A549 (cell line): Measurements from ENCODE around the gene GRB14. TPM values are rescaled to one million over a fixed set of nuclear protein-coding genes. Genes with fewer than 3 reads are reported as not detected.

Experiments used
- ATAC-seq, 2 experiments: fragments of 200-7000 bp in 1 of 2; fragments of >200 bp in 1 of 2; cut with Nextera tagmentation in 1 of 2; cut with Tn5 transposase in 1 of 2; 3 replicates each; pipeline versions ENCODE4 v1.8.0 to v1.9.1; 2018 to 2020; ENCODE audit warnings: mild to moderate bottlenecking in 1 of 2, moderate library complexity in 1 of 2
- CTCF ChIA-PET: fragments of 300-600 bp; sonication (Branson Sonifier 250); formaldehyde crosslinking; extraction: SDS; loops from one replicate; lab custom pipeline; 2021; ENCODE audit warnings: antibody characterized with exemption, inconsistent platforms; lab: Yijun Ruan, JAX
- POLR2A ChIA-PET: fragments of 350-600 bp; formaldehyde crosslinking; extraction: SDS; loops from one replicate; lab custom pipeline; 2021; ENCODE audit warnings: antibody characterized with exemption, inconsistent platforms; lab: Yijun Ruan, JAX
- DNase-seq, 2 experiments: peaks; one replicate each; pipeline versions ENCODE4 v3.0.0 to v3.0.0-alpha.2; 2011 to 2016; ENCODE audit warnings: low read depth in 1 of 2, low spot score in 1 of 2
- FAIRE-seq: peaks from 2 replicates; lab custom pipeline; 2011; peaks lifted over from hg19 to GRCh38; lab: Jason Lieb, UNC
- H3K27ac ChIP-seq, 2 experiments: fragments of >200 bp; sonication (Bioruptor Twin); formaldehyde crosslinking; 3 replicates each; pipeline ENCODE4 v1.5.1; 2016 to 2017
- H3K4me1 ChIP-seq: fragments of >200 bp; sonication (Bioruptor Twin); formaldehyde crosslinking; 3 replicates; pipeline ENCODE4 v1.6.1; 2016
- H3K4me2 ChIP-seq: fragments of >200 bp; sonication (Bioruptor Twin); formaldehyde crosslinking; 3 replicates; pipeline ENCODE4 v1.6.1; 2016
- H3K4me3 ChIP-seq: fragments of >200 bp; sonication (Bioruptor Twin); formaldehyde crosslinking; 3 replicates; pipeline ENCODE4 v1.5.1; 2016
- H3K9me3 ChIP-seq: fragments of >200 bp; sonication (Bioruptor Twin); formaldehyde crosslinking; 3 replicates; pipeline ENCODE4 v1.6.1; 2016
- BCL3 ChIP-seq: fragments of >200 bp; sonication (Bioruptor Twin); formaldehyde crosslinking; IDR thresholded peaks from 3 replicates; pipeline ENCODE4 v1.6.1; 2016
- BHLHE40 ChIP-seq: IDR thresholded peaks from 2 replicates; pipeline ENCODE4 v1.6.1; 2012; ENCODE audit warnings: low read depth, low read length, inconsistent platforms
- CEBPB ChIP-seq, 2 experiments: fragments of >200 bp in 1 of 2; sonication (Bioruptor Twin) in 1 of 2; formaldehyde crosslinking in 1 of 2; IDR thresholded peaks; 2 replicates each; pipeline ENCODE4 v1.6.1; 2012 to 2016
- EHF ChIP-seq: fragments of 250-450 bp; sonication (Bioruptor Pico); IDR thresholded peaks from 2 replicates; pipeline ENCODE4 v1.5.0; 2020; ENCODE audit warnings: mild to moderate bottlenecking
- EHMT2 ChIP-seq: fragments of 200-600 bp; sonication (generic); IDR thresholded peaks from 2 replicates; pipeline ENCODE4 v1.6.1; 2016; ENCODE audit warnings: antibody characterized with exemption, low read depth, mild to moderate bottlenecking, moderate library complexity
- EP300 ChIP-seq, 2 experiments: fragments of >200 bp; sonication (Bioruptor Twin); formaldehyde crosslinking; IDR thresholded peaks; 2 replicates in 1 of 2; 3 replicates in 1 of 2; pipeline ENCODE4 v1.6.1; 2016 to 2017
- ESRRA ChIP-seq: fragments of 150-350 bp; IDR thresholded peaks from 2 replicates; pipeline ENCODE4 v1.6.1; 2014; ENCODE audit warnings: mild to moderate bottlenecking, low read length, borderline replicate concordance
- FOSL2 ChIP-seq, 2 experiments: fragments of 450-650 bp in 1 of 2; fragments of >200 bp in 1 of 2; sonication (Bioruptor Twin) in 1 of 2; formaldehyde crosslinking; IDR thresholded peaks; 2 replicates each; pipeline versions ENCODE4 v1.5.0 to v1.6.1; 2016 to 2020; ENCODE audit warnings: mild to moderate bottlenecking in 1 of 2, moderate library complexity in 1 of 2
- GATA3 ChIP-seq: IDR thresholded peaks from 2 replicates; pipeline ENCODE4 v1.6.1; 2012; ENCODE audit warnings: borderline replicate concordance
- HEYL ChIP-seq: fragments of 250-450 bp; sonication (Bioruptor Pico); IDR thresholded peaks from 2 replicates; pipeline ENCODE4 v1.8.0; 2021; ENCODE audit warnings: mild to moderate bottlenecking, moderate library complexity
- HMGXB4 ChIP-seq: fragments of 250-450 bp; sonication (Bioruptor Pico); IDR thresholded peaks from 2 replicates; pipeline ENCODE4 v1.5.0; 2021; ENCODE audit warnings: mild to moderate bottlenecking, moderate library complexity, borderline replicate concordance
- HOXB13 ChIP-seq: fragments of 250-450 bp; sonication (Bioruptor Pico); IDR thresholded peaks from 2 replicates; pipeline ENCODE4 v1.5.0; 2020; ENCODE audit warnings: low read depth, mild to moderate bottlenecking, moderate library complexity
- HOXB5 ChIP-seq: fragments of 250-450 bp; sonication (Bioruptor Pico); IDR thresholded peaks from 2 replicates; pipeline ENCODE4 v1.5.0; 2020; ENCODE audit warnings: mild to moderate bottlenecking, moderate library complexity
- JUNB ChIP-seq: fragments of >200 bp; sonication (Bioruptor Twin); formaldehyde crosslinking; IDR thresholded peaks from 2 replicates; pipeline ENCODE4 v1.6.1; 2016
- KDM1A ChIP-seq: fragments of 200-600 bp; sonication (generic); IDR thresholded peaks from 2 replicates; pipeline ENCODE4 v1.6.1; 2016; ENCODE audit warnings: low read depth, mild to moderate bottlenecking
- MAFK ChIP-seq: fragments of 450-650 bp; IDR thresholded peaks from 2 replicates; pipeline ENCODE4 v1.6.1; 2014; ENCODE audit not compliant: partially characterized antibody
- MYC ChIP-seq: IDR thresholded peaks from 2 replicates; pipeline ENCODE4 v1.6.1; 2012; ENCODE audit warnings: mild to moderate bottlenecking, inconsistent platforms, low read length, improper control_type of control experiment, borderline replicate concordance
- NFE2L2 ChIP-seq: fragments of 150-350 bp; conservative IDR thresholded peaks from 2 replicates; pipeline ENCODE4 v1.6.1; 2014; ENCODE audit warnings: low read length
- NPAS2 ChIP-seq: fragments of 250-450 bp; sonication (Bioruptor Pico); IDR thresholded peaks from 2 replicates; pipeline ENCODE4 v1.8.0; 2022; ENCODE audit warnings: mild to moderate bottlenecking, moderate library complexity, borderline replicate concordance
- POLR2AphosphoS2 ChIP-seq: conservative IDR thresholded peaks from 2 replicates; pipeline ENCODE4 v1.6.1; 2012; ENCODE audit warnings: low read length, improper control_type of control experiment, inconsistent platforms
- RCOR1 ChIP-seq: fragments of 150-350 bp; IDR thresholded peaks from 2 replicates; pipeline ENCODE4 v1.6.1; 2014; ENCODE audit warnings: antibody characterized with exemption, low read length, low read depth
- USF2 ChIP-seq: fragments of 450-650 bp; IDR thresholded peaks from 2 replicates; pipeline ENCODE4 v1.6.1; 2014; ENCODE audit warnings: antibody characterized with exemption
- ZNF302 ChIP-seq: fragments of 250-450 bp; sonication (Bioruptor Pico); IDR thresholded peaks from 2 replicates; pipeline ENCODE4 v1.9.0; 2021; ENCODE audit warnings: inconsistent platforms, mild to moderate bottlenecking, moderate library complexity
- ZSCAN20 ChIP-seq: fragments of 250-450 bp; sonication (Bioruptor Pico); IDR thresholded peaks from 2 replicates; pipeline ENCODE4 v1.8.0; 2022; ENCODE audit warnings: mild to moderate bottlenecking, moderate library complexity
- WGBS: methylation state at CpG from one replicate; pipeline ENCODE4 v1.1.6; 2017; ENCODE audit errors: missing lambda C conversion rate; 5-methylcytosine and 5-hydroxymethylcytosine counted together
- polyA plus RNA-seq, 4 experiments: library from polyadenylated mRNA; depleted of rRNA in 3 of 4; stranded (reverse); fragments of >200 nt; fragmentation: RNase III in 1 of 4; extraction: RNeasy Plus Mini Kit Qiagen cat#74134 plus additional on column Dnase treatment in 1 of 4; gene quantifications; 2 replicates in 3 of 4; 3 replicates in 1 of 4; pipeline ENCODE4 v1.2.3, GENCODE V29; 2011 to 2017
- TF ChIP-seq, protein P1 (sequence below): fragments of >200 bp; sonication (Bioruptor Twin); formaldehyde crosslinking; IDR thresholded peaks from 2 replicates; pipeline ENCODE4 v1.6.1; 2016
- TF ChIP-seq, protein P2 (sequence below): fragments of 150-350 bp; IDR thresholded peaks from 2 replicates; pipeline ENCODE4 v1.6.1; 2014; ENCODE audit warnings: low read depth, mild to moderate bottlenecking, low read length
- TF ChIP-seq, protein P3 (sequence below): fragments of 250-450 bp; sonication (Bioruptor Pico); IDR thresholded peaks from 2 replicates; pipeline ENCODE4 v1.5.0; 2020; ENCODE audit warnings: low read depth, mild to moderate bottlenecking, moderate library complexity
- TF ChIP-seq, protein P4 (sequence below): IDR thresholded peaks from 2 replicates; pipeline ENCODE4 v1.6.1; 2012

The GRB14 gene
- polyA plus RNA-seq, 2 of the 4 experiments (the other 2 are of a cell fraction), result 18.6 to 26.0 TPM

DNA sequence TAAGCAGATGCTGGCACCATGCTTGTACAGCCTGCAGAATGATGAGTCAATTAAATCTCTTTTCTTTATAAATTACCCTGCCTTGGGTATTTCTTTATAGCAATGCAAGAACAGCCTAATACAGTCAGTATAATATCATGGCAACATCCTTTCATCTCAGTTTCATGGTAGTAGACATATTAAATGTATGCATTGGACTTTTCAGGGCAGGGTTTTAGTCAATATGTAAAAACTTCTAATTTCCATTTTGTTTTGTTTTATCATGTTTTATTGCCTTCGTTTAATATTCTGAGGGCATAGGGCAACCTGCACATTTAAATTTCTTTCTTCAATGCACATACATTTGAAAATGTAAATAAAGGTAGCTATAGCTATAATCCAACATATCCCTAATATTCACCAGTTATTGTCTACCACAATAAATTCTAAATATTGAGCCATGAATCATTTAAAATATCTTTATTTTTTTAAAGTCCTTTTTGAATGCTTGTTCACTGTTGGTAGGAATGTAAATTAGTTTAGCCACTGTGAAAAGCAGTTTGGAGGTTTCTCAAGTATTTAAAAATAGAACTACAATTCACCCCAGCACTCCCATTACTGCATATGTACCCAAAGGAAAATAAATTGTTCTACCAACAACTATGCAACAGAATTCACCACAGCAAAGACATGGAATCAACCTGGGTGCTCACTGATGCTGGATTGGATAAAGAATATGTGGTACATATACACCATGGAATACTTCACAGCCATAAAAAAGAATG is 41.8 kb upstream of the GRB14 start:
- POLR2A ChIA-PET, result no interaction called here
- CTCF ChIA-PET, result interaction anchor here (1.0 kb wide), 1 partner anchor 103 kb away, joined by 3 read pairs; no protein-coding TSS in a partner anchor
- DNase-seq (no peak), FAIRE-seq (no peak), ATAC-seq (no peak)
- no peak for TF ChIP-seq EHMT2
- TF ChIP-seq MAFK, result no peak
- no peak for TF ChIP-seq HOXB13
- no peak for TF ChIP-seq HOXB5 (CRISPR knock-in tag)
- TF ChIP-seq RCOR1, result no peak
- TF ChIP-seq BCL3, result no peak
- no peak for TF ChIP-seq HMGXB4
- no peak for TF ChIP-seq JUNB
- no peaks in the 10 kb centered on the region for H3K9me3 ChIP-seq
- H3K4me1 ChIP-seq, result peaks cover 13% of the 10 kb centered on the region; the same call in 2 of the 3 replicates
- H3K4me3 ChIP-seq, result no peak overlapping the region
- 83% methylated on average over 1 of the region's 1 CpG for WGBS
- no peak overlapping the region for H3K4me2 ChIP-seq
- no peak overlapping the region for H3K27ac ChIP-seq

DNA sequence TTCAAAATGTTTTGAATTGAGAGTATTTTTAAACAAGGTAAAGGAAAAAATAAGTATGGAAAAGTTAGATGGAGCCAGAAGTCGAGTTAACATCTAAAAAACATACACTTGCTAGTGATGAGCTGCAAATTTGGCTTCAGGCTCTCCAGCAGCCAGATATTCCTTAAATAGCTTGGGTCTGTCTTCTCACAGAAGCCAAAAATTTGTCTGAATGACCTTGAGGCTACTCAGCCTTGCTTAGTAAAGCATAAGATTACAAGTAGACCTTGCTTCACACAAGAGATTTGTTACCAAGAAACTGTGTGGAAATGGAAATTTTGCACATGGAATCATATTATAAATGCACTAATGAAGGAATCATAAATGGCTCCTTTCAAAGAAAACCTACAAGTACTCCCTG is 40.8 kb upstream of the GRB14 start:
- 67% methylated on average over 1 of the region's 1 CpG for WGBS
- POLR2A ChIA-PET, result no interaction called here
- H3K4me3 ChIP-seq, result no peak overlapping the region

GRCh38 chr2:164661349-164661748 is 40.1 kb upstream of the GRB14 start:
- H3K4me1 ChIP-seq, result peaks cover 13% of the 10 kb centered on the region; the same call in 2 of the 3 replicates
- CTCF ChIA-PET, result no interaction called here
- no peak for FAIRE-seq

More for the DNA sequence above, 40.8 kb upstream of the GRB14 start:
- Histone ChIP-seq H3K4me1 (peaks cover 13% of the 10 kb centered on the region; the same call in 2 of the 3 replicates), H3K27ac (peak overlapping the region in 1 of 2 experiments; percentile 52; a peak in 1 of 6 replicates), H3K4me2 (no peak overlapping the region), H3K9me3 (no peaks in the 10 kb centered on the region)
- TF ChIP-seq ESRRA (no peak), MYC (no peak), GATA3 (no peak), ZNF302 (CRISPR knock-in tag) (no peak), EHF (CRISPR knock-in tag) (no peak), NPAS2 (CRISPR knock-in tag) (no peak), ZSCAN20 (CRISPR knock-in tag) (no peak), USF2 (no peak), CEBPB (IDR thresholded peaks at IDR 0.05) (no peak), HOXB5 (CRISPR knock-in tag) (no peak), POLR2AphosphoS2 (no peak), EP300 (IDR thresholded peaks at IDR 0.05) (no peak), KDM1A (no peak), HEYL (CRISPR knock-in tag) (no peak), BHLHE40 (no peak)
- ATAC-seq (no peak), FAIRE-seq (no peak), DNase-seq (no peak)
- CTCF ChIA-PET, result interaction anchor here (1.0 kb wide), 1 partner anchor 102 kb away, joined by 3 read pairs; no protein-coding TSS in a partner anchor

More at GRCh38 chr2:164661349-164661748, 40.1 kb upstream of the GRB14 start:
- Histone ChIP-seq H3K27ac (no peak overlapping the region), H3K9me3 (no peaks in the 10 kb centered on the region), H3K4me3 (no peak overlapping the region), H3K4me2 (peak overlapping the region; percentile 4; the same call in 1 of the 3 replicates)
- DNase-seq, result peak in 1 of 2 experiments; percentile 12
- no peak for ATAC-seq
- POLR2A ChIA-PET, result no interaction called here
- TF ChIP-seq NFE2L2 (no peak), JUNB (peak; percentile 28; the same call in 1 of the 2 replicates), MAFK (no peak), ZNF302 (CRISPR knock-in tag) (no peak), CEBPB (IDR thresholded peaks at IDR 0.05) (peak; percentile 86 to 93), FOSL2 (IDR thresholded peaks at IDR 0.05) (no peak), FOSL2 (CRISPR knock-in tag; IDR thresholded peaks at IDR 0.05) (peak; percentile 37; the same call in 1 of the 2 replicates), GATA3 (peak; percentile 71), KDM1A (no peak), HEYL (CRISPR knock-in tag) (no peak)
- TF ChIP-seq, protein P1, sequence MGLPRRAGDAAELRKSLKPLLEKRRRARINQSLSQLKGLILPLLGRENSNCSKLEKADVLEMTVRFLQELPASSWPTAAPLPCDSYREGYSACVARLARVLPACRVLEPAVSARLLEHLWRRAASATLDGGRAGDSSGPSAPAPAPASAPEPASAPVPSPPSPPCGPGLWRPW, result peak; percentile 81; the same call in 1 of the 2 replicates
- TF ChIP-seq, protein P2, sequence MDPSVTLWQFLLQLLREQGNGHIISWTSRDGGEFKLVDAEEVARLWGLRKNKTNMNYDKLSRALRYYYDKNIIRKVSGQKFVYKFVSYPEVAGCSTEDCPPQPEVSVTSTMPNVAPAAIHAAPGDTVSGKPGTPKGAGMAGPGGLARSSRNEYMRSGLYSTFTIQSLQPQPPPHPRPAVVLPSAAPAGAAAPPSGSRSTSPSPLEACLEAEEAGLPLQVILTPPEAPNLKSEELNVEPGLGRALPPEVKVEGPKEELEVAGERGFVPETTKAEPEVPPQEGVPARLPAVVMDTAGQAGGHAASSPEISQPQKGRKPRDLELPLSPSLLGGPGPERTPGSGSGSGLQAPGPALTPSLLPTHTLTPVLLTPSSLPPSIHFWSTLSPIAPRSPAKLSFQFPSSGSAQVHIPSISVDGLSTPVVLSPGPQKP, result no peak
- TF ChIP-seq, protein P3, sequence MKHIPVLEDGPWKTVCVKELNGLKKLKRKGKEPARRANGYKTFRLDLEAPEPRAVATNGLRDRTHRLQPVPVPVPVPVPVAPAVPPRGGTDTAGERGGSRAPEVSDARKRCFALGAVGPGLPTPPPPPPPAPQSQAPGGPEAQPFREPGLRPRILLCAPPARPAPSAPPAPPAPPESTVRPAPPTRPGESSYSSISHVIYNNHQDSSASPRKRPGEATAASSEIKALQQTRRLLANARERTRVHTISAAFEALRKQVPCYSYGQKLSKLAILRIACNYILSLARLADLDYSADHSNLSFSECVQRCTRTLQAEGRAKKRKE (CRISPR knock-in tag), result no peak
- TF ChIP-seq, protein P4, sequence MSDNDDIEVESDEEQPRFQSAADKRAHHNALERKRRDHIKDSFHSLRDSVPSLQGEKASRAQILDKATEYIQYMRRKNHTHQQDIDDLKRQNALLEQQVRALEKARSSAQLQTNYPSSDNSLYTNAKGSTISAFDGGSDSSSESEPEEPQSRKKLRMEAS, result no peak
